HG02588 (cell line): ENCODE data around the gene EMP1.

Experiments
- ATAC-seq: cut with Tn5 transposase; IDR thresholded peaks from one replicate; pipeline ENCODE4 v1.9.1; 2021; ENCODE audit warnings: mild to moderate bottlenecking, moderate library complexity; ENCODE audit not compliant: unreplicated experiment

Gene EMP1

DNA sequence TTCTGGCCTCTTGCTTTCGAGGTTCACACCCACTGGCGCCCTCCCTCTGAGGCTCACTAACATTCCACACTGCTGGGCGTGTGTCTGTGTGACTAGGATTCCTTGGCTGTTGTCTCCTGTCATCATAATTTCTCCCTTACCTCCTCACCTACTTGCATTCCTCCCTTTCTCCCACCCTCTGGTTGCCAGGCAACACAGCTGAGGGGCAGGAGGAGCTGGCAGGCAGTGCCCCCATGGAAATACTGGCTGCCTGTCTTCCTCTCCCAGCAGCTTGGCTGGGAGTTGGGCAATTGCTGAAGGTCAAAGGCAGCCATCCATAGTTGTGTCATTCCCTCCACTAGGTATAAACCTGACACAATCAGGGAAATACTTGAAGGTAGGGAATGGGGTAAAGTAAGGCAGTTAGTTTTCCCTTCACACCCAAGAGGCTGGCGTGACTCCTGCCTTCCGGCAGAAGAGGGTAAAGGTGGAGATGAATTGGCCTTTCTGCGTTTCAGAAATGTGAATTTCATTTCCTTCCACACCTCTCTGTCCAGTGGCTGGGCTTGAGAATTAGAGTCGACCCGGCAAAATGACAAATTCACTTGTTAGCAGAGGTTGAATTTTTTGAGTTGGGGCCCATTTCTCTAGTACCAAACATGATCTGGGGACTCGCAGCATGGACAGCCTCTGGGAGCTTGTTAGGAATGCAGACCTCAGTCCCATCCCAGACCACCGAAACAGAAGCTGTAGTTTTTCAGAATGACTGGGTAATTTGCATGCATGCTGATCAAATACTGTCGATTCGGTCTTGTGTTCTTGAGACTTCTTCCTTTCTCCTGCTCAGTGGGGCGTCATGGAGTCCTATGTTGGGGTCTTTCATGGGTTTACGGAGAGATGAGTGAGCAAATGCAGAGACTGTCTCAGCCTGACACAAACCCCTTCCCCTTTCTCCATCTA lies 24.3 kb upstream of the EMP1 start:
- no peak for ATAC-seq

DNA sequence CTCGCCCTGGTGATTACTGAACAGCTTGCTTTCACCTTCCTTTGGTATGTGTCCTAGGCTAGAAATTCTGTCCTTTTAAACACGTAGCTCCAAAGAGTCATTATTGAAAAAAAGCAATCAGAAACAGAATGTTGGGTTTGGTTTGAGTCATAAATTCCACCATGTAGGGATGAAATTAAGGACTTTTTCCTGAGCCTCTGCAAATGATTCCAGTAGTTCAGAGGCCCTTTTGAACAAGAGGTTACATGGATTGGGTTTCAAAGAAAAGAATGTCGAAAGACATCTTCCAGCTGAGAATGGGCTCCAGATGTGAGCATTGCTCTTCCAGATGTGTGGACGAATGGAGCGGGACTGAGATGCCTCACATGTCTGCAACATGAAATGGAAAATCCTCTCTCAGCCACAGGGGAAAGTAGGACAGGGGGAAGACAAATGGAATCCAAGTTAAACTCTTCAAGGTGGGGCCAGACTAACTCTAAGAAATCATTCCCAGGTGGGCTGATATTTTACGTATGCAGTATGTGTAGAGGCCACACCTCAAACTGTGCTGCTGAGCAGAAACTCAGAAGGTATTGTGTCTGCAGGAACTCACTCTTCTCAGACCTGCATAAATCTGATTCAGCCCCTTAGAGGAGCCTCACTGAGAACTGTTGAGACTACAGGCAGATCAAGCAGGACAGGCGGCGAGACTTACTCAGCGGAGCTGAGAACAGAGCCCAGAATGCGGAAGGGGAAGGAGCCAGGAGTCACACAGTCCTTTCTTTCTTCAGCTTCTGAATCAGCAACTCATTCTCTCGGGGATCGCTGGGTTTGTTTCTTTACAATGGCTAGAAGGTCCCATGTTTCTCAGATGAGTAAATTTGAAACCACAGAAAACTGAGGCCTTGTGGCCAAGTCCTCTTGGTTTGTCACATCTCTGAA lies 23.3 kb upstream of the EMP1 start:
- peak; percentile 89 for ATAC-seq

DNA sequence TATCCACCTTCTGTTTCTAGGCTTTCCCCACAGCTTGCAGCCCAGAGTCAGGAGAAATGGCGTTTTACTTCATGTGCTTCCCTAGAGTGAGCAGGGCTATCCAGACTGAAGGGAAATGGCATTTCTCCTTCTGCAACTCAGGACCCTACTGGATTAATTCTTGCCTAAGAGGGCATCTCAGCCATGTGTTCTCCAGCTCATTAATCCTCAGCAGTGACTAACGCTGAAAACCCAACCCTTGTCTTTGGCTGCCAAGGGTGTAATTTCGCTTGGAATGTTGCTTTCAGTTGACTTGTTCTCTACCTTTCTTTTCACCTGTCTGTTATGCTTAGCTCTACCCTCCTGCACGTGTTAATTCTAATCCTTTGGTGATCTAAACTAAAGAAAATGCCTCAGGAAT lies 21.0 kb upstream of the EMP1 start:
- ATAC-seq, result no peak

DNA sequence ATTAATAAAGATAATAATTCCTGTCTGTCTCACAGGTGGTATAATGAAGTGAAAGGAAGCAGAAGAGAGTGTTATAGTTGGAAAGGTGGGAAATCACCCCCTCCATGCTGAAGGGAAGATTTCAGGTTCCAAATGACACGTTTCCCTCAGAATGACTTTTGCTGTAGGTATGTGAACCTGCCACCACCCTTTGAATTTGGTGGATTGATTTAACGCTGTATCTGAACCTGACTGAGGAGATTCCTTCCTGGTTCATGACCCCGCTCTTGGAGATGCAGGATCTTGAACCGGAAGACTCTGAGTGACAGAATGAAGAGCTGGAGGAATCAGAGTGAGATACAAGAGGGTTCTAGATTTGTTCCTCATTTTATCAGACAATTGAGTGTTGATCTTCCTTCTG lies 20.3 kb upstream of the EMP1 start:
- no peak for ATAC-seq

DNA sequence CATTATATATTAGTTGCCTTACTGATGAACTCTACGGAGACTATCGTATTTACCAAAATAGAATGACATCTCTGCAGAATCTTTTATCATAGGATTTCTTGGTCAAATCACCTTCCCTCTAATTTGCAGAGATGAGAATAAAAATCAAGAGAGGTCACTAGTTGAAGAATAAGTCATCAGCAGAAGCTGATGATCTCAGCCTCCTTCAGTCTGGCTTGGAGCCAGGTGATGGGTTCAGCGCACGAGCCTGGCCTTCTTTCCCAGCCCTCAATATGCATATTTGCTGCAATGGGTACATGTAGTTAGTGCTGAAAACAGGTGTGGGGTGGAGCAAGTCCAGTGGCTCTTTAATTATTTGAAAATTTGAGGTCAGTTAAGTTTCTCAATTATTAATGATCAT lies 19.2 kb upstream of the EMP1 start:
- ATAC-seq, result no peak

DNA sequence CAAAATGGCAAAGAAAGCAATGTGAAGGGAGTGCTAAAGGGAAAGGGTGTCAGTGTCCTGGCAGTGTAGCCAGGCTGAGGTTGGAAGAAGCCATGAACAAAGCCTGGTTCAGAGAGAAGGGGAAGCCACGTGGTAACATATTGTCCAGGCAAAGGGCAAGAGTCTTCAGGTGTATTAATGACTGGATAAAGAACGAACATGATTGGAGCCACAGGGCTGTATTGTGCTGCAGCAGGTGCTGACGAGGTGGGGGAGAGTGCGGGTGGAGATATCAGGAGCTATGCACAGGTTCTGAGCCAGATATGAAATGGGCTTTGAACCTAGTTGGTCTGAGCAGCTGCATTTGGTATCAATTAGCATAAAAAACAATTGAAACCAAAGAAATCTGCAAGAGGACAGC lies 18.6 kb upstream of the EMP1 start:
- no peak for ATAC-seq

DNA sequence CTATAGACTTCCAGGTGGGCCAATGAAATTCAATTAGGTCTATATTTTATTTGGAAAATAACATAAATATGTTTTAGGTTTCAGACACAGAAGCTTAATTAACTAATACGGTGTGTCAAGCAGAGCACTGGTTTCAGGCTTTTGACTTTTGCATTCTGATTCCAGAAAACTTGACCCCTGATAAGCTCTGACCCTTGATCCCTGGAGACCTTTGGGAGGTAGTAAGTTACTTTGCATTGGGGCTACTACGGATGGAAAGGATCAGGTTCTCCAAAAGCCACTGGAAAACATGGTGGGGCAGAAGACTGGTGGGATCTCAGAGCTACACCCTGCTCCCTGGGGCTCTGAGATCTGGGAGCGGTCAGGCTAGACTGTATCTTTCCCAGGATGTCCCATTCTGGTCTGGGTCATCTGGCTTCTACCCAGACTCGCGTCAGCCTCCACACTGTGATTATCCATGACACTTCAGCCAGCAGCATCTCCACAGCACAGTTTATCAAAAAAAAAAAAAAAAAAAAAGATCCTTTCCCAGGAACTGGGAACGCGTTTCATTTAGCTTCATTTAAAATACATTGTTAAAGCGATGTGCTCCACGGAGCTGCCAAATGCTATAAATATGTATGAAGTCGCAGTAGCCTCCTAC lies 17.8 kb upstream of the EMP1 start:
- no peak for ATAC-seq

DNA sequence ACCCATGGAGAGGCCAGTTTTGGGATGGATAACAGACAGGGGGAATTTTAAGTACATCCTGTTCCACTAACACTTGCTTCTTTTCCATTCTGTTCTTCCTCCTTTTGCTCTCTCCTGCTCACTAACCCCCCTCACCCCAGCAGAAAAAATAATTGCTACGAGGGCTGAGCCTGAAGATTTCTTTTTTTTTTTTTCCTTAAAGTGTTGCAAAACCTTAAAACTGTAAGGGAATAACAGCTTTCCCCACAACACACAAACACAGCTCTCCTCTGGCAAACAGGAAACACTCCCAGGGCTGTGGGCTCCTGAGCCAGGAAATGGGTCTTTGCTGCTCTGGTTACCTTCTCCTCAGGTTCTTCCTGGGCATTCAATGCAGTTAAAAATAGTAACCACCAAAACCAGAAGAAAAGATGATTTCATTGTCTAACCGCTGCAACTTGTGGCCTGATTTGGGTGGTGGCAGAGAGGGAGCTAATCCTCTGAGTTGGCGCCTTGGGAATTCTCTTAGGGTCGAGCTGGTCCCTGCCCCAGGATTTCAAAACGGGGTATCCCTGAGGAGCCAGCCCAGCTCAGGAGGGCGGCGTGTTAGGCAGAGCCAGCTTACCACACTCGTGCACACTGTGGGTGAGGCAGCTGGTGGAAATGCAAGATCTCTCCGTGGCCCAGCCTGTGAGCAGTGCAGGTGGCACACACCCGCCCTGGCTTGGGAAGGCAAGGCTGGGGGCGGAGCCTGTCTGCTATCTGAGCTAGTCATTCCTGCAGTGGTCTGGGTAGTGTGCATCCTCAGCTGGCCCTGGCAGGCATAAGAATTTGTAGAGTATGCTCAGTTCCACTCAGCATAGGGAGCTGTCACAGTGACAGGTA lies 17.1 kb upstream of the EMP1 start:
- ATAC-seq, result peak; percentile 68

DNA sequence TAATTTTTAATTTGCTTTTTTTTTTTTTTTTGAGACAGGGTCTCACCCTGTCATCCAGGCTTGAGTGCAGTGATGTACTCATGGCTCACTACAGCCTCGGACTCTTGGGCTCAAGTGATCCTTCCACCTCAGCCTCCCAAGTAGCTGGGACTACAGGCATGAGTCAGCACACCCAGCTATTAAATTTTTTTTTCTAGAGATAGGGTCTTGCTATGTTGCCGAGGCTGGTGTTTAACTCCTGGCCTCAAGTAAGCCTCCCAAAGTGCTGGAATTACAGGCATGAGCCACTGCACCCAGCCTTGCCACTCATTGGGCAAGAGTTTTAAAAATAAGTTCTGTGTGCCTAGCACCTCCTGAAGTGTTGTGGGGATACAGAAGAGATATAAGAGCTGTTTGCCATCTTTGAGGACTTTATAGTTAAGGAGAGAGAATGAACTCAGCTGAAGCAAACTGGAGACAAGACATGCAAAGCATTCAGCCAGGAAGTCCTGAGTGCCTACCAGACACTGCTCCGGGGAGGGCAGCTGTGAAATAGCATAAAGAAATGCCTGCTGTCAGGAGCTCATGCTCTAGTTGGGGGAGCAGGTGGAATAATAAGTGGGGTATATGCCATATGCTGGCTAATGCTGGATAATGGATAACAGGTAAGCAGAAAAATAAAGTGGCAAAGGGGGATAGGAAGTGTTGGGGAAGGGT lies 15.0 kb upstream of the EMP1 start:
- ATAC-seq, result no peak

DNA sequence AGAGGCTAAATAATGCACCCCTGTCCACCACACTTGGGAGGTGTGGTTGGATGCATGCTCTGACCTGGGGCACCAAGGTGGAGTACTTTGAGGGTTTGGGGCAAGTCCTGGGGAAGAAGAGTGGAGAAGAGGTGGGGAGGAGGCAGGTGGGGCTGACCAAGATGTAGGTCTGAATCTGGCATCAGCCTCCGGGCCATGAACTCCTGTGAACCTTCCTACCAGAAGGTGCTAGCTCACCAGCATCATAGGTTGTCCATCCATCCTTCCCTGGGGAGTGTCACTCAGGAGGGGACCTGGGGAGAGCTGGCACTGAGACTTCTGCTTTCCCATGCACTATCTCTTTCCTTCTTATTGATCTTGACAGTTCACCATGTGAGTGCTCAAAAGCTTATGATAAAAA lies 13.6 kb upstream of the EMP1 start:
- no peak for ATAC-seq

DNA sequence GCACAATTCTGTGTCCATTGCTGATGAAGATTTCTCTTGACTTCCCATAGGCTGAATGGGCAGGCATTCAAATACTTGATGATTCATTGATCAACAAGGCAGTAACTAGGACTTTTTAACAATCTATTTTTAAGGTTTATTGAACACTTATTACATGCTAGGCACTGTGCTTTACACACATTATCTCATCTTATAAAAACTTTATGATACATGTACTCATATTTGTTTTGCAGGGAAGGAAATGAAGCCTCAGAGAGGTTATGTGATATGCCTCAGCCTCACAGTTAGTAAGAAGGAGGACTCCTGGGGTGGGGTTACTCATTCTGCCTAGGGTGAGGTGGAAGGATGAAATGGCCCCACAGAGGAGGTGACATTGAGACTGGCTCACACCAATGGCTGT lies 12.9 kb upstream of the EMP1 start:
- no peak for ATAC-seq

DNA sequence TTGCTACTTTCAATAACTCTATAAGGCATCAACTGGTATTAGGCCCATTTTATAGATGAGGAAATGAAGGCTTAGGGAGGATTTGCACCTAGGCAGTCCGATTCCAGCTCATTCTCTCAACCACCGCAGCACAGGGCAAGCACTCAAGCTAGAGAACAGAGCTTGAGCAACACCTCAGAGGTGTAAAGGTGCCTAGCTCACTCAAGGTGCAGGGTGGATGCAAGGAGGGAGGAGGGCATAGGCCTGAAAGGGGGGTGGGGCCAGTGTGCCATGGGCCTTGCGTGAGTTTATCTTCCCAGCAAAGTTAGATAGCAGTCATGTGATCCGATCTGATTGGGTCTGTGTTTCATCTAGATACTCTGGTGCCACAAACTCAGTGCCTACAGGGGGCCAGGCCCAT lies 10.2 kb upstream of the EMP1 start:
- ATAC-seq, result no peak

DNA sequence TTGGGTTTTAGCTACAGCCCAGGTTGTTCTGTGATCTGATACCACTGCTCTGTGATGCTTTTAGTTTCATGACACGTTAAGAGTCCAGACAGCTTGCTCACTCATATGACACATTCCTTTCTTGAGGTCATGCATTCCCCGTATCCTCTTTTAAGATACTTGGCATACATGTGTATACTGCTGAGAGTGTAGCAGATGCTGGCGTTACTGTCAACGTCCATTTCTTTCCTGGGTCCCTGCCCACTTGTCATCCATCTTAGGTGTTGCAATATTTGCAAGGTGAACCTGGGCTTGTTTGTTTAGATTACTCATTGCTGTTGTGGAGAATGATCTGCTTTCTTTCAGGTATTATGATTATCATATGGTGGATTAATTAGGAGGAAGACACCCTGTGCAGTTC lies 9.1 kb upstream of the EMP1 start:
- no peak for ATAC-seq

DNA sequence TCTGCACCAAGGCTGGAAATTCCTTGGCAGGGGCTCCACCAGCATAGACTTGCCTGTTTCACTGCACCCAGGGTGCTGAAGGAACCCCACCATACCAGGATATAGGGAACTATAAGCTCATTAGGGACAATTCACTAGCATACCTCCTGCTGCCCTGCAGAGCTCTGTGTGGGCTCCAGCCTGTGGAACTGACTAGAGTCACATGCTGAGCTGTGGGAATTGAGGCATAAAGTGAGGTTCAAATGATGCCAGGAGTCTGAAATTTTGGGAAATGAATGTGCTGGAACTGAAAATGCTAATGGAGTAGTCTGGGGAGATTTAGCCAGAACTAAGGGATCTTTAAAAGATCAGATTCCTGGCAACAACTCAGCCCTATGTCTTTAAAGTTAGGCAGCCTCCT lies 7.3 kb upstream of the EMP1 start:
- ATAC-seq, result no peak

DNA sequence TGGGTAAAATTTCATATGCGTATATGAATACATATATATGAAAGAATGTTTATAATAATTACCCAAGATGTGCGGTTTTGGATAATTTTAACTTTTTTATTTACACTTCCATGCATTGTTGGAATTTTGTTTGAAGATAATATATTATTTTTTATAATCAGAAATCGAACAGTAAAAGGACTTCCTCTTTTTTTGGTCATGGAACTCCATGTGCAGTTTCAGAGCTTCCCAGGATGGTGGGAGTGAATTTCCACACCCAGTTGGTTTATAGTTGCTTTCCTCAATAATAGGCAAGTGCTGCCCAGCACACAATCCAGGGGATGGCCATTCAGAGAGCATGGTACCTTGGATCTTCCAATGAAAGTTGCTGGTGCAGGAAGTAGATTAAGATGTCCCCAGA lies 6.3 kb upstream of the EMP1 start:
- no peak for ATAC-seq

DNA sequence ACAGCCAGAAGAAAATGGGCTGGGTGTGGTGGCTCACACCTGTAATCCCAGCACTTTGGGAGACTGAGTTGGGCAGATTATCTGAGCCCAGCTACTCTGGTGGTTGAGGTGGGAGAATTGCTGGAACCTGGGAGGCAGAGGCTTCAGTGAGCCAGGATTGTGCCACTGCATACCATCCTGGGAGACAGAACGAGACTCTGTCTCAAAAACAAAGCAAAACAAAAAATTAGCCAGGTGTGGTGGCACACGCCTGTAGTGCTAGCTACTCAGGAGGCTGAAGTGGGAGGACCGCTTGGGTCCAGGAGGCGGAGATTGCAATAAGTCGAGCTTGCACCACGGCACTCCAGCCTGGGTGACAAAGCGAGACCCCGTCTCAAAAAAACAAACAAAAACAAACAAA lies 3.8 kb upstream of the EMP1 start:
- ATAC-seq, result no peak

DNA sequence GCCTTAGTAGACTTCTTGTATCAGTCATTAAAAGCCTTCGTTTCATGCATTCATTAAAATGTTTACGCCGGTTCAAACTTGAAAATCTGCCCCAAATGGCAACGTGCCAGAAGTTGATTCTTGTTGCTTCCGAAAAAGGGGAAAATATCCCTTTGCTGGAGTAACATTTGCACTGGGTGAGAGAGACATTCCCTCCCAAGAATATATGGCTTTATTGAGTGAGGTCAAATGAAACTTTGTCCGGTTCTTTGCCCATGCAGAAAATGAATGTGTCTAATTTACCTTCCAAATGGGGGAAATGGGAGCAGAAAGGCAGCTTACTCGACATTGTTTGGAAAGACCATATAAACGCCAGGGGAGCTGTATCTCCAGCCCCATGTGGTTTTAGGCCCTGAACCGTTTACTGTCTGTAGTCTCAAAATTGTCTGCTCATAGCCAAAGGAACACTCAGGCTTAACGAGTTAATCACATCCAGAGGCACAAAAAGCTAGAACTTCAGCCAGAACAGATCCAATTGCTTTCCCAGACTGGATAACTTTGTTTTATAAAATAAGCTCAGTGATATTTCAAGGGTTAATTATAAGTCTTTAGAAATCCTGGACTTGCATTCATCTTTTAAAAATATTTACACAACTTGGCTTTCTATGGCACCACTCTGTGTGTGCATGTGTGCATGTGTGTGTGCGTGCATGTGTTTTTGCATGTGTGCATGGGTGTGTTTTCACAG lies 2.9 kb upstream of the EMP1 start:
- no peak for ATAC-seq

DNA sequence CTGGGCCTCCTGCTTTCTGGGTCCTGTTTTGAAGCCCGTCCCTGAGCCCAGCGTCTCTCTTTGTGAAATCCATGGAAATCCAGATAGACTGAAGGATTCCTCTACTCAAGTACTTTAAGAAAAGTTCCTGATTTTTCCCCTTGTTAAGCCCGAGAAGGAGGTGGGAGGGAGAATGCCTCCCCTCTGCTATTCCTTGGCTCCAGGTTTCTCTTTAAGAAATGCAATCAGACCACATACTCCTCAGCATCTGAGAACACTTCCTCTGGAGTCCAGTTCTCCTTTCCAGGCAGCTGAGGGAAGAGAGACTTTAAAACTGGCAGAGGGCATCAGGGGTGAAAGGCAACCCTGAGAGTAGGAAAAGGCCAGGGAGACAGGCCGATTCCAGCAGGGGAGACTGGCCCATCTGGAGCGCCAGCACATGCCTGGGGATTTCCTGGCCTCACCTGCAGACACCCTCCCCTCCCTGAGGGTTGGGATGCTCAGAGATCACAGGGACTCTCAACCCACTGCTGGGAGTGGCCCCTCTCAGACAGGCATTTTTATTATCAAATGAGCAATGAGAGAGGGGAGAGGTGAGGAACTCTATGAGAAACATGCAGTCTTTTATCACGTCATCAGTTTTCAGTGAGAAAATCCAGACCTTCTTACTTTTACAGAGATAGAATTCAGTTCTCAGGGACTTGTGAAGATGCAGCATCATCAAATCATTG lies 2.0 kb upstream of the EMP1 start:
- no peak for ATAC-seq

DNA sequence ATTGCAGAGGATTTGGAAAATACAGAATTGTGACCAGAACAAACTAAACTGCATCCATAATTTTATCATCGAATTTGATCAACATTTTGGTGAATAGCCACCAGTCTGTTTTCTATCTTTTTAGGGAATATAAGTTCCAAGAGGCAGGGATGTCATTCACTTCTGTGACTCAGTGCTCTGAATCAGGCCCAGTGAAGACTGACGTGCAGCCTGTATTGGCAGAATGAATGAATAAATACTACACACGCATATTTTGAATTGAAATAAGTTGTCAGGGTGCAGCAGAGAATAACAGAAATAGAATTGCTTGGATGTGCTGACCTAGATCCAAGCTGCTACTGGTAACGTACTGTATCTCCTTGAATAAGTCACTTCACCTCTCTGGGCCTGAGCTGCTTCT lies 1.3 kb upstream of the EMP1 start:
- ATAC-seq, result no peak
